SKM-1 (cell line): Measurements from ENCODE around the gene OPN1MW3.
"Not testable (repeated sequence)": the region's sequence is repeated elsewhere in the genome, so short reads cannot be mapped to it uniquely, and the experiment has no call there.

Experiments
- DNase-seq: peaks from one replicate; lab custom pipeline; 2025; ENCODE audit not compliant: unreplicated experiment; lab: John Stamatoyannopoulos, UW

Gene OPN1MW3

DNA sequence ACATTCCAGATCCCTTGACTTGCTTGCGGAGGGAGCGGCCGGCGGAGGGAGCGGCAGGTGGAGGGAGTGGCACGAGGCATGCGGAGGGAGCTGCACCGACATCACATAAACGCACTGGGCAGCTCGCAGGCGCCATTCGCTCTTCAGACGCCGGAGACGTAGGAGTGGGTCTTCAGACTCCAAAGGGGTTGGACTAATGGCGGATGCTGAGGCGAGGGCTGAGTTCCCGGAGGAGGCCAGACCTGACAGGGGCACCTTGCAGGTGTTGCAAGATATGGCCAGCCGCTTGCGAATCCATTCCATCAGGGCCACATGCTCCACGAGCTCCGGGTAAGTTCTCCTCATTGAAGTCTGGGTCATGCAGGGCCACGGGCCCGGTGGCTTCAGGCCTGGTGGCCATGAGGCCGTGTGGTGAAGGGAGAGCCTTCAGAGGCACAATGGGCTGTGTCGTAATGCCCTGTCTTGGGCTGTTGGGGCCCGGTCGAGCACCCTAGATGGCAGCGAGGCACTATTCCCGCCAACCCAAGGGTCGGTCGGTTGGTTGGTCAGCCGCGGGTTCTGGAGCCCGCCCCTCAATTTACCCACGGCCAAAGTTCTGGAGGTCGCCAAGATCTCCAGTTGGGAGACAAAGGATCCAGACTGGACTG lies 38.4 kb downstream of the OPN1MW3 start, which contains the start of gene TKTL1:
Gene TKTL1, plus strand, starts transcription at position 132 of the 647 bp plus-strand sequence. Its CDS starts 65 bp downstream, at position 197.
- no peak for DNase-seq

GRCh38 chrX:154296731-154297130 lies 39.3 kb downstream of the OPN1MW3 start:
- DNase-seq: no peak

GRCh38 chrX:154298312-154298711 lies 40.9 kb downstream of the OPN1MW3 start:
- DNase-seq: no peak

DNA sequence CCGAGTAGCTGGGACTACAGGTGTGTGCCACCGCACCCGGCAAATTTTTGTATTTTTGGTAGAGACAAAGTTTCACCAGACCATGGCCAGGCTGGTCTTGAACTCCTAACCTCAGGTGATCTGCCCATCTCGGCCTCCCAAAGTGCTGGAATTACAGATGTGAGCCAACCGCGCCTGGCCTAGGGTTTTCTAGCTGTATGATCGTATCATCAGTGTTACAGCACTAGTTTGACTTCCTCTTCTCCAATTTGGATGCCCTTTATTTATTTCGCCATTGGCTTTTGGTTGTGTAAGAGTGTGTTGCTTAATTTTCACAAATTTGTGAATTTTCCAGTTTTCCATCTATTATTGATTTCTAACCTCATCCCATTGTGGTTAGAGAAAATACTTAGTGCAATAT lies 43.4 kb downstream of the OPN1MW3 start:
- DNase-seq: peak; percentile 63

GRCh38 chrX:154302998-154303397 lies 45.6 kb downstream of the OPN1MW3 start:
- DNase-seq: not testable (repeated sequence)

DNA sequence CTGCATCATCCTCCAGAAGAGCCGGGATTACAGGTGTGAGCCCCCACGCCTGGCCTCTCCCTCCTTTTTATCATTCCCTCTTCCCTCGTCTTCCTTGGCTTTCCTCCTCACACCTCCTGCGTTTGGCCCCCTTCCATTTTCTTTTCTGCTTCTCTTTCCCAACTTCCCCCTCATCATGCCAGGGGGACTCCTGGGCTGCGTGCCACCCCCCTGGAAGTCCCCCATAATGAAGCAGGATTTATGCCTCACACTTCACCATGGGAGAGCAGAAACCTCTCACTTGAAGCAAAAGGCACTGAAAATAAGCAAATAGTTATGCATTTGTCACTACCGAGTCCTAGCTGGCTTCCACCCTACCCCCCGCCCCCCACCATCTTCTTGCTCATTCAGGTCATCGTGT lies 46.1 kb downstream of the OPN1MW3 start:
- DNase-seq: no peak

- DNase-seq: no peak
These were observed 47.5 kb downstream of the OPN1MW3 start for GRCh38 chrX:154304846-154305245.

DNA sequence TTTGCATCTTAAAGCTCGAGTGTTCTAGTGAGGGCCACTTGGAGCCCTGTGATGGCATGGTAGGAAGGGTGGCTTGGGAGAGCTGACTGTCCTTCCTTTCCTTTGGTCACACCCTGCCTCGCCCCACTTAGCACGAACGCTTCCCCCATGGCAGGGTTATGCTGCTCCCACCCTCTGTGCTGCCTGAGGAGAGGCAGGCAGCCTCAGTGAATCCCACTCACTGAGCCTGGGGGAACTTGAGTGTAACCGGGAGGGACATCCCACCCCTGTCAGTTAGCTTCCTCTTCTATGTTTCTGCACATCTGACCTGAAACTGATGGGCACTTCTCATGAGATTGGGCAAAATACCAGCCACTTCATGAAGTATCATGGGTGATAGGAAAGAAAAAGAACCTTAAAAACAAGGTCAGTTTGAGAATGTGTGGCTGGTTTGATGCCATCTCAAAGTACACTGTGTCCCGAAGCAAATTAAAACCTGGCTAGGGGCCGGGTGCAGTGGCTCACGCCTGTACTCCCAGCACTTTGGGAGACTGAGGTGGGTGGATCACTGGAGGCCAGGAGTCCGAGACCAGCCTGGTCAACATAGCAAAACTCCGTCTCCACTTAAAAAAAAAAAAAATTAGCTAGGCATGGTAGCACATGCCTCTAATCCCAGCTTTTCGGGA lies 48.3 kb downstream of the OPN1MW3 start:
- DNase-seq: no peak

DNA sequence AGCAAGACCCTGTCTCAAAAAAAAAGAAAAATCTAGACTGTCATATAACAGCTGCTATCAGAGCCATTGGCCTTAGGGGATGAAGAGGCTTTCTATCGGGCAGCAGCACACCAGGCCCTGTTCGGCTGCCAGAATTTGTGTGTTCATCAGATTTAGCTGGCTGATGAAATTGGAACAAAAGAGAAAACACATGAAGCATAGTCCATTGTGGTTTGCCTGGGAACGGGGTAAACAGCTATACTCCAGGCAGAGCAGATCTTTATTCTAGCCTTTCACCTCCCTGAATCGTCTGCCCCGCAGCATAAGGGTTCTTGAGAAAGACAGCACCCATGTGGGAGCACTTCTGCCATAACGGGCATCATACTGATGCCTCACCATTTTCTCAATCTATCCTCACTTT lies 49.8 kb downstream of the OPN1MW3 start:
- no peak for DNase-seq

- DNase-seq: no peak
These were observed 50.9 kb downstream of the OPN1MW3 start for GRCh38 chrX:154308108-154308946.

GRCh38 chrX:154309041-154309775 lies 51.8 kb downstream of the OPN1MW3 start:
- no peak for DNase-seq

DNA sequence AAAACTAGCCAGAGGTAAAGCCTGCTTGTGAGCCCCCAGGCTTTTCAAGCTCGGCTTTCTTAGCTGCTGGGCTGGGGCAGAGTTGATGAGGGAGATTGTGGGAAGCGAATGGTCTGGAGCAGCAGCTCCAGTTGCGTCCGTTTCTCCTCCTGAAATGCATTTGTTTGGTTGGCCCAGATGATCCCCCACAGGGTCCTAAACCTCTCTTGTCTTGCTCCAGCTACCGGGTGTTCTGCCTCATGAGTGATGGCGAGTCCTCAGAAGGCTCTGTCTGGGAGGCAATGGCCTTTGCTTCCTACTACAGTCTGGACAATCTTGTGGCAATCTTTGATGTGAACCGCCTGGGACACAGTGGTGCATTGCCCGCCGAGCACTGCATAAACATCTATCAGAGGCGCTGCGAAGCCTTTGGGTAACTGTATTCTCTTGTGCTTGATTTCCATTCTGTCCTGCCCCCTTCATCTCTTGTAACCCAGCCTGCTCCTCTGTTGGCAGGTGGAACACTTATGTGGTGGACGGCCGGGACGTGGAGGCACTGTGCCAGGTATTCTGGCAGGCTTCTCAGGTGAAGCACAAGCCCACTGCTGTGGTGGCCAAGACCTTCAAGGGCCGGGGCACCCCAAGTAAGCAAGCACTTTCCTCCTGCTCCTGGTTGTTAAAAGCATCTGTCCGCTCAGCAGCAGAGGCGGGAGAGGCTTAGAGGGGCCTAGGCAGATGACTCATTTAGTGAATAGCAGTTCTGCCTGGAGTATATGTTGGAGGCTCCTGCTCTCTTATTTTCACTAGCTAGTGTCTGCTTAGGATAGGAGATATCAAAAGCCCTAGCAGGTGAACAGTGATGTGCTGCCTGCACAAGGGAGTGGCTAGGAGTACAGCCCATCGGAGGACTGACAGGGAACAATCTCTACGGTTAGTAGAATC lies 53.5 kb downstream of the OPN1MW3 start:
- DNase-seq: no peak

DNA sequence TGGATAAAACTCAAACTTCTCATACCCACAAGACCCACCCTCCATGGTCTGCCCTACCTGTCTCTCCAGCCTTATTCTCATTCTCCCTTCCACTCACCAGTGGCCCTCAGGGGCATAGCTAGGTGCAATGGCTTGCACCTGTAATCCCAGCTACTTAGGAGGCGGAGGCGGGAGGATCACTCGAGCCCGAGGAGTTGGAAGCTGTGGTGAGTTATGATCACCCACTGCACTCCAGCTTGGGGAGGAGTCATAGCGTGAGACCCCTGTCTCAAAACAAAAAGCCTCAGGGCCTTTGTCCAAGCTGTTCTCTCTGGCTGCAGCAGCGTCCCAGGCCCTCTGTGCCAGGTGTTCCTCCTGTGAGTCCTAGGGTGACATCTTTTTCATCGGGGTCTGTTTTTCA lies 54.7 kb downstream of the OPN1MW3 start:
- DNase-seq: no peak

GRCh38 chrX:154313147-154313546 lies 55.8 kb downstream of the OPN1MW3 start:
- no peak for DNase-seq

DNA sequence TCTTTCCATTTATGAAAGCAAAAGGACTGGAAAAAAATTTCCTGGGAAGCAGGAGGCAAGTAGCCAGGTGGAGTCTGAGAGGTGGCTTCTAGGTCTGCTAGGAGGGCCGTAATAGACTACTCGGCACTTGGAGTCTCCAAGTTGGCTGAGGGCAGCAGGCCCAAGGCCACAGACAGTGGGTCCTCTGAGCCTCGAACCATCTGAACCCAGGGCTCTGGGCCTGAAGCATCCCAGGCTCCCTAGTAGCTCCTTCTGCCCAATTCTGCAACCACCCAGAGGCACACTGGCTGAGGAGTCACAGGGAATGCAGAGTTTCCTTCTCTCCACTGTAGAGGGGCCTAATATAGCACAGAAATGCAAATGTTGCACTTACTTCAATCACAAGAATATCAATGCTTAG lies 58.0 kb downstream of the OPN1MW3 start:
- DNase-seq: no peak

DNA sequence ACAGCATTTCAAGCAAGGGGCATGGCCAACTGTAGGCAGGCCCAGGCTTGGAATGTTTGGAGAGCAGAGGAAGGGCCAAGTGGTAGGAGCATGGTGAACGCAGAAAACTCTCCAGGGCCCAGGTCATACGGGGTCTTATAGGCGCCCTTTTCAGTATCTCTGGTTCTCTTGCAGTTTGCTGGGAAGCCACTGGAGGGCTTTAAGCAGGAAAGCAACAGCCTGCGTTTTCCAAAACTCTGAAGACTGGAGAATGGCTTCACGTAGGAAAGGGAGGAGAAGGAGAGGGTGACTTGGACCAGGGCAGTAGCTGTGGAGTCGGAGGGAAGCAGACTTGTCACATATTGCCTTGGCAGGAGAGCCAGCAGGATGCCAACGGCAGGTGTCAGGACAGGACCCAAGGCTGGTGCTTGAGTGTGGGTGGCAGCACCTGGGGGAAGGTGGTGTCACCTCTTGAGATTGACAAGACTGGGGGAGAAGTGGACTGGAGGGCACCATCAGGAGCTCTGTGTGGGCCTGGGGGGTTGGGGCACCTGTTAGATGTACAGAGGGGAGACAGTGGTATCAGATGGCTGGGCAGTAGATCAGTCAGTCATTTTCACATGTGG lies 60.1 kb downstream of the OPN1MW3 start:
- DNase-seq: no peak

DNA sequence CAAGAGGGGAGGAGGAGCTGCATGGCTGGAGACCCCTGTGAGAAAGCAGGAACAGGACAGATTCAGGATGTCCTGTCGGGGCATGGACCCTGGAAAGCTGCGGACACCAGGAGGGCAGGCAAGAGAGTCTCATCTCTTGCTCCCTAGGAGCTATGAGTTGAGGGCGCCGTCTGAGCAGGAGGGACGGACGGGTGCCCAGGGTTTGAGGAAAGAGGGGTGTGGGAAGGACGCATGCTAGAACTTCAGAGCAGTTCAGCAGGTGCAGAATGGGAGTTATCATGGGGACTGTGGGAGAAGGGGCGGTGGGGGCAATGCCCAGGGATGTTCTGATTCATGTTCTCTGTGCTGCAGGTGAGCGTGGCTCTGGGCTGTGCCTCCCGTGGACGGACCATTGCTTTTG lies 63.0 kb downstream of the OPN1MW3 start:
- no peak for DNase-seq
